ENCODE results near the gene ACOT7.

- TF ChIP-seq POLR2AphosphoS5 (IDR thresholded peaks at IDR 0.05; ENCODE audit: low read depth, low read length) (no peak), TAF1 (IDR thresholded peaks at IDR 0.05; ENCODE audit: low read depth, low read length) (no peak), POLR2A (IDR thresholded peaks at IDR 0.05; ENCODE audit: low read depth, low read length) (no peak), SPI1 (IDR thresholded peaks at IDR 0.05; ENCODE audit: low read depth, low read length) (no peak)
Measured at GRCh38 chr1:6314503-6314902, 79.1 kb downstream of the ACOT7 start.

Measured in GM12891 (cell line).